GM23248 (cell line): ENCODE data around the gene MALAT1. TPM values are rescaled to one million over a fixed set of nuclear protein-coding genes. Genes with fewer than 3 reads are reported as not detected.
A peak's percentile ranks its signal among the peaks of the same experiment; 100 is the strongest.

Source experiments
- DNase-seq: peaks from one replicate; pipeline ENCODE4 v3.0.0-alpha.2; 2015
- H2AFZ ChIP-seq: fragments of 200-600 bp; sonication (generic); 2 replicates; pipeline ENCODE4 v1.6.1; 2016; ENCODE audit warnings: antibody characterized with exemption
- H3F3A ChIP-seq: fragments of 200-600 bp; sonication (generic); 2 replicates; pipeline ENCODE4 v1.6.1; 2016; ENCODE audit warnings: mild to moderate bottlenecking, antibody characterized with exemption, mixed run types; ENCODE audit not compliant: insufficient read depth
- H3K27ac ChIP-seq: fragments of 200-600 bp; sonication (generic); 2 replicates; pipeline ENCODE4 v1.5.1; 2016; ENCODE audit warnings: mild to moderate bottlenecking
- H3K27me3 ChIP-seq: fragments of 200-600 bp; sonication (generic); replicated peaks from 2 replicates; pipeline ENCODE4 v1.6.1; 2016; ENCODE audit warnings: mild to moderate bottlenecking; ENCODE audit not compliant: insufficient read depth
- H3K36me3 ChIP-seq: fragments of 200-600 bp; sonication (generic); 2 replicates; pipeline ENCODE4 v1.6.1; 2016; ENCODE audit warnings: low read depth, mild to moderate bottlenecking
- H3K4me1 ChIP-seq: fragments of 200-600 bp; sonication (generic); 2 replicates; pipeline ENCODE4 v1.6.1; 2016; ENCODE audit warnings: mild to moderate bottlenecking; ENCODE audit not compliant: insufficient read depth
- H3K4me2 ChIP-seq: fragments of 200-600 bp; sonication (generic); one replicate; pipeline ENCODE4 v1.6.1; 2016; ENCODE audit warnings: mild to moderate bottlenecking; ENCODE audit not compliant: unreplicated experiment
- H3K4me3 ChIP-seq: fragments of 200-600 bp; sonication (generic); 2 replicates; pipeline ENCODE4 v1.5.1; 2016; ENCODE audit warnings: mild to moderate bottlenecking
- H3K79me2 ChIP-seq: fragments of 200-600 bp; sonication (generic); 2 replicates; pipeline ENCODE4 v1.6.1; 2016; ENCODE audit warnings: mild to moderate bottlenecking; ENCODE audit not compliant: insufficient read depth
- H3K9ac ChIP-seq: fragments of 200-600 bp; sonication (generic); 2 replicates; pipeline ENCODE4 v1.6.1; 2016; ENCODE audit warnings: mild to moderate bottlenecking
- H3K9me2 ChIP-seq: fragments of 200-600 bp; sonication (generic); 2 replicates; pipeline ENCODE4 v1.6.1; 2016; ENCODE audit warnings: mixed run types, mild to moderate bottlenecking, moderate library complexity; ENCODE audit not compliant: insufficient read depth
- H3K9me3 ChIP-seq: fragments of 200-600 bp; sonication (generic); one replicate; pipeline ENCODE4 v1.6.1; 2017; ENCODE audit warnings: low read depth
- H4K20me1 ChIP-seq: fragments of 200-600 bp; sonication (generic); 2 replicates; pipeline ENCODE4 v1.6.0; 2016; ENCODE audit not compliant: insufficient read depth
- EZH2 ChIP-seq: fragments of 200-600 bp; sonication (generic); IDR thresholded peaks from 2 replicates; pipeline ENCODE4 v1.6.1; 2018; ENCODE audit warnings: antibody characterized with exemption, mild to moderate bottlenecking; ENCODE audit not compliant: insufficient read depth, poor library complexity, severe bottlenecking
- EZH2phosphoT487 ChIP-seq: fragments of 200-600 bp; sonication (generic); IDR thresholded peaks from 2 replicates; pipeline ENCODE4 v1.6.1; 2018; ENCODE audit warnings: antibody characterized with exemption, moderate library complexity, mild to moderate bottlenecking, low read depth; ENCODE audit not compliant: insufficient read depth
- WGBS, 2 experiments: methylation state at CpG; one replicate each; pipeline ENCODE4 v1.1.6; 2015 to 2017; ENCODE audit warnings: low lambda C conversion rate in 2 of 2, low coverage in 1 of 2; ENCODE audit errors: missing lambda C conversion rate in 2 of 2; 5-methylcytosine and 5-hydroxymethylcytosine counted together
- in situ Hi-C: fragments of 300-500 bp; cut with MboI; formaldehyde crosslinking; loops from 2 replicates; pipeline ENCODE4 v1.15.0; 2020
- polyA plus RNA-seq: library from polyadenylated mRNA; unstranded; fragments of >200 nt; fragmentation: Nextera tagmentation; extraction: Ambion mirVana; gene quantifications from 2 replicates; pipeline ENCODE4 v1.2.1, GENCODE V29; 2016
- total RNA-seq: library from RNA; depleted of rRNA; stranded (reverse); fragments of >200 nt; shearing (Covaris generic); gene quantifications from 2 replicates; pipeline ENCODE4 v1.2.3, GENCODE V29; 2014

Gene MALAT1
- total and polyA plus RNA-seq, 2 experiments from 2014 or later = 2,638 to 13,207 TPM

- Histone ChIP-seq H3K79me2 (peaks cover 92% of the 10 kb centered on the region), H3K9ac (peak overlapping the region; percentile 85)
These were observed 25.5 kb upstream of the MALAT1 start for GRCh38 chr11:65473278-65473860.

GRCh38 chr11:65474864-65475263, 24.0 kb upstream of the MALAT1 start:
- no peaks in the 10 kb centered on the region for H3K27me3 ChIP-seq
- no peaks in the 10 kb centered on the region for H3K9me3 ChIP-seq
- 96 to 97% methylated on average over 3 of the region's 3 CpGs for WGBS, 2 experiments
- no peaks in the 10 kb centered on the region for H4K20me1 ChIP-seq
- H3K79me2 ChIP-seq = peaks cover 88% of the 10 kb centered on the region
- H3K9me2 ChIP-seq = no peaks in the 10 kb centered on the region
- H3K27ac ChIP-seq = peak overlapping the region; percentile 13; the same call in 1 of the 2 replicates
- peaks cover 52% of the 10 kb centered on the region for H3K4me1 ChIP-seq
- H3K4me2 ChIP-seq = no peak overlapping the region
- no peaks in the 10 kb centered on the region for H3K36me3 ChIP-seq
- DNase-seq = no peak
- no peak for TF ChIP-seq EZH2phosphoT487
- no peak for TF ChIP-seq EZH2
- peaks cover 48% of the 10 kb centered on the region for H3F3A ChIP-seq
- no peak overlapping the region for H3K9ac ChIP-seq
- no peak overlapping the region for H2AFZ ChIP-seq
- H3K4me3 ChIP-seq = no peak overlapping the region
- in situ Hi-C loops = no loop called here

More at GRCh38 chr11:65473278-65473860, 25.5 kb upstream of the MALAT1 start:
- no peaks in the 10 kb centered on the region for H3K9me2 ChIP-seq
- H3K36me3 ChIP-seq = no peaks in the 10 kb centered on the region
- TF ChIP-seq EZH2 = no peak
- TF ChIP-seq EZH2phosphoT487 = no peak
- WGBS, 2 experiments = 76 to 80% methylated on average over 6 to 7 of the region's 7 CpGs
- H3K4me1 ChIP-seq = peaks cover 40% of the 10 kb centered on the region
- no peaks in the 10 kb centered on the region for H4K20me1 ChIP-seq
- peaks cover 40% of the 10 kb centered on the region for H3F3A ChIP-seq
- no peak overlapping the region for H3K4me3 ChIP-seq
- no peak overlapping the region for H2AFZ ChIP-seq
- H3K4me2 ChIP-seq = no peak overlapping the region
- DNase-seq = peak; percentile 29
- H3K9me3 ChIP-seq = no peaks in the 10 kb centered on the region
- in situ Hi-C loops = no loop called here
- no peaks in the 10 kb centered on the region for H3K27me3 ChIP-seq
- H3K27ac ChIP-seq = peak overlapping the region; percentile 99

DNA sequence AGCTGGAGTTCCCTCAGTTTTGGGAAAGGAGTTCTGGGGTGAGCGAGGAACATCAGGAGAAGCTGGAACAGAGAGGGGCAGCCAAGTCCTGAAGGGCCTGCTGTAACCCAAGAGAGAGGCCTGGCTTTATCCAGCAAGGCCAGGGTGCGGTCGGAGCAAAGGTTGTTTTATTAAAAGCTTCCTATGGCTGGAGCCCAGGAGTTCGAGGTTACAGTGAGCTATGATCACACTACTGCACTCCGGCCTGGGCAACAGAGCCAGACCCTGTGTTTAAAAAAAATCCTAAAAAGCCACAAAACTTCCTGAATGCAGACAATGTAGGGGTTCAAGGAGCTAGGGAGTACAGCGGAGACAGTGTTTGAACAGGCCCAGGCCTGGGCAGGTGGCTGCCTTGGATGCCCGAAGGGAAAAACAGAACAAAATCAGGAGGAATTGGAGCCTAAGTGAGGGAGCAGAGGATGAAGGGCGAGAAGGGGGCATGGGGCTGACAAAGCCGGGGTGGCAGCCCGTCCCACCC, 22.2 kb upstream of the MALAT1 start:
- Histone ChIP-seq H4K20me1 (no peaks in the 10 kb centered on the region), H3F3A (peaks cover 44% of the 10 kb centered on the region), H2AFZ (no peak overlapping the region), H3K4me1 (peaks cover 58% of the 10 kb centered on the region), H3K36me3 (no peaks in the 10 kb centered on the region), H3K79me2 (peaks cover 82% of the 10 kb centered on the region), H3K27me3 (no peaks in the 10 kb centered on the region), H3K27ac (peak overlapping the region; percentile 99), H3K9ac (peak overlapping the region; percentile 98), H3K4me2 (peak overlapping the region; percentile 93), H3K9me3 (no peaks in the 10 kb centered on the region), H3K9me2 (no peaks in the 10 kb centered on the region), H3K4me3 (peak overlapping the region; percentile 74)
- 11 to 13% methylated on average over 10 of the region's 10 CpGs for WGBS, 2 experiments
- no peak for TF ChIP-seq EZH2
- in situ Hi-C loops = no loop called here
- peak; percentile 62 for DNase-seq

DNA sequence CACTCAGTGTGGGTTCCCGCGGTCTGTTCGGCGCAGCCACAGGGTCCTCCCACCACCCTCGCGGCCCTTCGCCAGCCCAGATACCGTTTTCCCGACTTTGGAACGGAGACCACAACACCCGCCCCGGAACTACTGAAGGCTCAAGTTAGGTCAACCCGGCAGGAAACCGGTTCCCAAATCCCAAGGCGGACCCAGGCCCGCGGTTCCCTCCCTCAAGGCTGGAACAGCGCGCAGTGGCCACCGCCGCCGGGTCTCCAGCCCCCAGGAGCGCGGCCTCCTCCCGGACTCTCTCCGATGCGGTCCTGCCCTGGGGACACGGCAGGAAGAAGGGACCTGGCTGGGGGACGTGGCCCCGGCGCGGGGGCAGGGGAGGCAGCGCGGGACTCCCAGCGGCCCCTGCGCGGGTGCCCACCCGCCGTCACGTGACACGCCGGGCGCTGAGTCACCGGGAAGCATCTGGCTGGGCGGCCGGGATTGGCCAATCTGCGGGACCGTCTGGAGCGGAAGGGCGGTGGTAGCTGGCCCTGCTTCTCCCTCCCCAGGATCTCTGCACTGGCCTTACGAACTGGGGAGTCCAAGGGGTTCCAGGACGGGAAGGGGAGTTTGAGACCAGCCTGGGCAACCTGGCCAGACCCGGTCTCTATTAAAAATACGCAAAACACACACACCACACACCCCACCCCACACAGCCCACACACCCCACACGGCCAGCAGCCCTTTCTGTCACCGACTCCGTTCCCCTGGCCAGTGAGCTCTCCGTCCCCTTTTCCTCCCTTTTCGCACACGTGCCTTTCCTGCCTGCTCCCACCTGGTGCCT, 21.5 kb upstream of the MALAT1 start:
- 0 to 1% methylated on average over 39 to 51 of the region's 60 CpGs for WGBS, 2 experiments
- Histone ChIP-seq H3F3A (peaks cover 47% of the 10 kb centered on the region), H3K79me2 (peaks cover 84% of the 10 kb centered on the region), H3K4me2 (peak overlapping the region; percentile 93), H3K4me1 (peaks cover 62% of the 10 kb centered on the region), H3K9ac (peak overlapping the region; percentile 98), H3K36me3 (no peaks in the 10 kb centered on the region), H3K9me2 (no peaks in the 10 kb centered on the region), H3K27me3 (no peaks in the 10 kb centered on the region), H2AFZ (no peak overlapping the region), H3K27ac (peak overlapping the region; percentile 99), H4K20me1 (no peaks in the 10 kb centered on the region), H3K9me3 (no peaks in the 10 kb centered on the region), H3K4me3 (peak overlapping the region; percentile 74)
- peak; percentile 99 for DNase-seq
- TF ChIP-seq EZH2 = no peak
- in situ Hi-C loops = no loop called here
